Breast epithelium (tissue), 4 donors: Measurements from ENCODE around the gene RHBDD3. TPM values are rescaled to one million over a fixed set of nuclear protein-coding genes. Genes with fewer than 3 reads are reported as not detected.

Experiments used
- DNase-seq, 2 donors: peaks; one replicate each; pipeline ENCODE4 v3.0.0-alpha.2; 2019; ENCODE audit warnings: low spot score in 2 of 2
- H3K27ac ChIP-seq, 2 donors: fragments of 200-600 bp; sonication (generic) in 1 of 2; one replicate each; pipeline ENCODE4 v1.5.1; 2016 to 2019; ENCODE audit warnings: mild to moderate bottlenecking in 1 of 2
- H3K27me3 ChIP-seq, 2 donors: fragments of 200-600 bp; sonication (generic) in 1 of 2; one replicate each; pipeline versions ENCODE4 v1.5.1 to v1.6.0; 2017 to 2019; ENCODE audit warnings: control low read depth in 1 of 2, mild to moderate bottlenecking in 1 of 2
- H3K36me3 ChIP-seq: fragments of 200-600 bp; one replicate; pipeline ENCODE4 v1.5.1; 2019
- H3K4me1 ChIP-seq, 2 donors: fragments of 200-600 bp; sonication (generic); one replicate each; pipeline ENCODE4 v1.5.1; 2016 to 2019; ENCODE audit warnings: control low read depth in 1 of 2
- H3K4me3 ChIP-seq, 3 donors: fragments of 200-600 bp; sonication (generic); 1 replicate in 2 of 3; 2 replicates in 1 of 3; pipeline ENCODE4 v1.5.1; 2016 to 2019; ENCODE audit warnings: mild to moderate bottlenecking in 3 of 3, moderate library complexity in 2 of 3
- H3K9me3 ChIP-seq, 2 donors: fragments of 200-600 bp; sonication (generic) in 1 of 2; one replicate each; pipeline ENCODE4 v1.5.1; 2016 to 2019; ENCODE audit warnings: control low read depth in 1 of 2
- POLR2A ChIP-seq: fragments of 450-650 bp; IDR thresholded peaks from one replicate; pipeline ENCODE4 v1.6.1; 2016; ENCODE audit warnings: antibody characterized with exemption, mild to moderate bottlenecking, moderate library complexity
- POLR2AphosphoS5 ChIP-seq, 3 donors: sonication (generic); formaldehyde crosslinking; IDR thresholded peaks; one replicate each; pipeline ENCODE4 v1.6.1; 2017; ENCODE audit warnings: antibody characterized with exemption in 3 of 3
- intact Hi-C: fragments of 100-400 bp; cut with DNase I; formaldehyde crosslinking; loops from one replicate; pipeline ENCODE4 v1.15.1; 2023; ENCODE audit warnings: low total_unique reads
- total RNA-seq, 3 donors: library from RNA; depleted of rRNA; stranded (reverse); fragments of >200 nt; gene quantifications; one replicate each; pipeline ENCODE4 v1.1.0, GENCODE V29; 2016
- TF ChIP-seq, protein P1 (sequence below), 3 donors: fragments of 450-650 bp; IDR thresholded peaks; one replicate each; pipeline ENCODE4 v1.5.1; 2016 to 2017; ENCODE audit warnings: antibody characterized with exemption in 3 of 3, mild to moderate bottlenecking in 3 of 3, moderate library complexity in 3 of 3

Gene RHBDD3
- total RNA-seq, 3 donors from 2014 or later = 16.2 to 31.8 (median 28.2) TPM

DNA sequence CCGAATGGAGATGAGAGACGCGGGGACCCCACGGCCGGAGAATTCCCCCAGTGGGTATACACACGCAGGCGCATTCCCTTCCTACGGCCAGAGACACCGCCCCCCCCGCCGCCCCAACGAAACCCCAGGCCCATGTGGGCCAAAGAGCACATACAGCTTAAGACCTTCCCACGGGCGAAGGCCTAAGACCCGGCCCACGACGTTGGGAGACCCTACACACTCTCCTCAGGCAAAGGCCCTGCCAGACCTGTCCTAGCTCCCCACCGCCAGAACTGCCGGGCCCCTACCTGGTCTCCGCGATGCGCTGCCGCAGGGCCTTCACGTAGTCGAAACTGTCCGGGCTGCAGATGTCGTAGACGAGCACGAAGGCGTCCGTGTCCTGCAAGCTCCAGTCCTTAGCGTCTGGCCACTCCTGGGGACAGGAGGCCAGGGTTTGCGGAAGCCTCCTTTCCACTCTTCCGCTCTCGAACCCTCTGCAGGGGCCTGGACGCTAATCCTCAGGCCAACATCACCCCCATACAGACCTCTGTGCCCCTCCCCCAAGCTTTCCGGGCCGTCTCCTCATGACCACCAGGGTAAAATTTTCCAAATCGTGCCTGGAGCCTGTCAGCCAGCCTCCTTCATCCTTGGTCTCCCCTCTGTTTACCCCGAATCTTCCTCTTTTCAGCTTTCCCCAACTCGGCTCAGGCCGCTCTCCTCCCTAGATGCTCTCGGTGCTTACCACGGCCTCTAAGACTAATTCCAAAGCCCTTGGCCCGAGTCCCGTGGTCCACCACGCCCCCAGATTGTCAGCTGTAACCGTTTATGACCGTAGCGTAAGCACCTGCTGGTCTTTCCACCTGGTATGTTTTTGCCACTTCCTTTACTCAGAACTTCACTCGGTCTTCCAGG, 46.0 kb upstream of the RHBDD3 start:
- peaks cover 28 to 30% of the 10 kb centered on the region in 2 donors for H3K4me1 ChIP-seq

DNA sequence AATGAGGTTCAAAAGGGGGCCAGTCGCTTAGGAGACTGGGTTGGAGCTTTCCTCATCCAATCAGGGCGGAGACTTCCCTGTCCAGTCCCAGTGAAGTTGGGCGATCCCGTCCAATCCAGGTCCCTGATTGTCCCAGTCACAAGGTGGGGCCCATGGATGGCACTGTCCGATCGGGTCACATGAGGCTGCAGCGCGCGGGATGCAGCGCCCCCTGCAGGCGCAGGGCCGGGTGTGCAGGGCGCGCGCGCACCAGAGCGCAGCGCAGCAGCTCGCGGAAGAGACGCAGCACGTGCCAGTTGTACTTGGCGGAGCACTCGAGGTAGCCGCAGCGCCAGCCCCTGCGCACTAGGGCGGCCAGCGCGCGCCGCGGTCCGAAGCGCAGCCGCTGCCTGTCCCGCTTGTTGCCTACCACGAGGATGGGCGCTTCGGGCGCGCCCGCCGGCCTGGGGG, 45.4 kb upstream of the RHBDD3 start:
- TF ChIP-seq POLR2A = no peak
- no peak for TF ChIP-seq POLR2AphosphoS5 (IDR thresholded peaks at IDR 0.05)
- TF ChIP-seq, protein P1, sequence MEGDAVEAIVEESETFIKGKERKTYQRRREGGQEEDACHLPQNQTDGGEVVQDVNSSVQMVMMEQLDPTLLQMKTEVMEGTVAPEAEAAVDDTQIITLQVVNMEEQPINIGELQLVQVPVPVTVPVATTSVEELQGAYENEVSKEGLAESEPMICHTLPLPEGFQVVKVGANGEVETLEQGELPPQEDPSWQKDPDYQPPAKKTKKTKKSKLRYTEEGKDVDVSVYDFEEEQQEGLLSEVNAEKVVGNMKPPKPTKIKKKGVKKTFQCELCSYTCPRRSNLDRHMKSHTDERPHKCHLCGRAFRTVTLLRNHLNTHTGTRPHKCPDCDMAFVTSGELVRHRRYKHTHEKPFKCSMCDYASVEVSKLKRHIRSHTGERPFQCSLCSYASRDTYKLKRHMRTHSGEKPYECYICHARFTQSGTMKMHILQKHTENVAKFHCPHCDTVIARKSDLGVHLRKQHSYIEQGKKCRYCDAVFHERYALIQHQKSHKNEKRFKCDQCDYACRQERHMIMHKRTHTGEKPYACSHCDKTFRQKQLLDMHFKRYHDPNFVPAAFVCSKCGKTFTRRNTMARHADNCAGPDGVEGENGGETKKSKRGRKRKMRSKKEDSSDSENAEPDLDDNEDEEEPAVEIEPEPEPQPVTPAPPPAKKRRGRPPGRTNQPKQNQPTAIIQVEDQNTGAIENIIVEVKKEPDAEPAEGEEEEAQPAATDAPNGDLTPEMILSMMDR (IDR thresholded peaks at IDR 0.05) = peak; percentile 13 to 41 (median 19)
- Histone ChIP-seq H3K27ac (peak overlapping the region in 1 of 2 donors; percentile 89), H3K4me3 (peak overlapping the region in 1 of 3 donors; percentile 66), H3K9me3 (no peaks in the 10 kb centered on the region), H3K27me3 (peaks cover 2 to 18% of the 10 kb centered on the region in 2 donors), H3K4me1 (peaks cover 32 to 33% of the 10 kb centered on the region in 2 donors), H3K36me3 (no peaks in the 10 kb centered on the region)
- intact Hi-C loops = loop anchor here (10.0 kb wide), 1 partner anchor 452 kb away; the partner anchor contains the start of genes UQCR10 and ZMAT5
- DNase-seq = no peak

More for the DNA sequence above, 46.0 kb upstream of the RHBDD3 start:
- peak in 1 of 2 donors; percentile 48 for DNase-seq
- H3K9me3 ChIP-seq = no peaks in the 10 kb centered on the region
- peaks cover 2 to 18% of the 10 kb centered on the region in 2 donors for H3K27me3 ChIP-seq
- H3K4me3 ChIP-seq = peak overlapping the region in 2 of 3 donors; percentile 50 to 66
- intact Hi-C loops = loop anchor here (10.0 kb wide), 1 partner anchor 451 kb away; the partner anchor contains the start of genes UQCR10 and ZMAT5
- no peaks in the 10 kb centered on the region for H3K36me3 ChIP-seq
- peak overlapping the region in 1 of 2 donors; percentile 89 for H3K27ac ChIP-seq
- TF ChIP-seq POLR2AphosphoS5 (IDR thresholded peaks at IDR 0.05) (no peak), POLR2A (no peak)
- TF ChIP-seq, protein P1 (IDR thresholded peaks at IDR 0.05) = no peak

DNA sequence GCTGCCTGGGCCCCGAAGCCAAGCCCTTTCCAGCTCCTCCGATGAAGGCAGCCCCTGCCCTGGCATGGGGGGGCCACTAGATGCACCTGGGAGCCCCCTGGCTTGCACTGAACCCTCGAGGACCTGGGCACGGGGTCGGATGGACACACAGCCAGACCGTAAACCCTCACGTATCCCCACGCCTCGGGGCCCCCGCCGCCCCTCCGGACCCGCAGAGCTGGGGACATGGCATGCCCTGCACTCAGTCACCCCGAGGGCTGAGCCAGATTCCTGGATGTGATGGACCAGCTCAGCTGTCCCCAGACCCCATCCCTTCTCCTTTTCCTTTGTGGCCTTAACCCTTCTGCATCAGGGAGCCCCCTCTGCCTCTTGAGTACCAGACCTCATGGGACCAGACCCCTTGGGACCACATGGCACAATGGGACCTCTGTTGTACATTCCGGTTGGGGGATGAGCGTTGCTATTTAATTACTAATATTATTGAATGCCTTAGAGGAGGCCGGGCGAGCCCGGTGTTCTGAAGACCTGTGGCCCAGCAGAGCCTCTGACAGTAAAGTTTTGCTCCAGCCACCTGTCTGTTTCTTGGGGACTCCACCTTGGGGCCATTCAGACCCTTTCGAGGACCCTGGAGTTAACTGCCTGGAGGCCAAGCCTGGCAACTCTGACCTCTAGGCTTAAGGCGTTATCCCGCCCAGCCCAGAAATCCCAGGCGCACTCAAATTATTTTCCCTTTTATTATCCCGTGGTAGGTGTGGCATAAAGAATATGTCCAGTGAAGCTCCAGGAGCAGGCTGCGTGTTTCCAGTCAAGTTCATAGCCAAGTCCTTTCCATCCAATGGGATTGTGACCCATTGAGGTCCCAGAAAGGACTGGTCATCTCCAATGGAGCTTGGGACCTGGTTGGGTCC, 44.7 kb upstream of the RHBDD3 start:
- Histone ChIP-seq H3K9me3 (no peaks in the 10 kb centered on the region), H3K4me3 (no peak overlapping the region), H3K36me3 (no peaks in the 10 kb centered on the region), H3K4me1 (peaks cover 33 to 37% of the 10 kb centered on the region in 2 donors), H3K27me3 (peaks cover 2 to 18% of the 10 kb centered on the region in 2 donors), H3K27ac (peak overlapping the region; percentile 89 to 93)
- TF ChIP-seq, protein P1 (IDR thresholded peaks at IDR 0.05) = no peak
- TF ChIP-seq POLR2A (no peak), POLR2AphosphoS5 (IDR thresholded peaks at IDR 0.05) (no peak)
- DNase-seq = peak in 1 of 2 donors; percentile 47
- intact Hi-C loops = loop anchor here (10.0 kb wide), 1 partner anchor 452 kb away; the partner anchor contains the start of genes UQCR10 and ZMAT5

DNA sequence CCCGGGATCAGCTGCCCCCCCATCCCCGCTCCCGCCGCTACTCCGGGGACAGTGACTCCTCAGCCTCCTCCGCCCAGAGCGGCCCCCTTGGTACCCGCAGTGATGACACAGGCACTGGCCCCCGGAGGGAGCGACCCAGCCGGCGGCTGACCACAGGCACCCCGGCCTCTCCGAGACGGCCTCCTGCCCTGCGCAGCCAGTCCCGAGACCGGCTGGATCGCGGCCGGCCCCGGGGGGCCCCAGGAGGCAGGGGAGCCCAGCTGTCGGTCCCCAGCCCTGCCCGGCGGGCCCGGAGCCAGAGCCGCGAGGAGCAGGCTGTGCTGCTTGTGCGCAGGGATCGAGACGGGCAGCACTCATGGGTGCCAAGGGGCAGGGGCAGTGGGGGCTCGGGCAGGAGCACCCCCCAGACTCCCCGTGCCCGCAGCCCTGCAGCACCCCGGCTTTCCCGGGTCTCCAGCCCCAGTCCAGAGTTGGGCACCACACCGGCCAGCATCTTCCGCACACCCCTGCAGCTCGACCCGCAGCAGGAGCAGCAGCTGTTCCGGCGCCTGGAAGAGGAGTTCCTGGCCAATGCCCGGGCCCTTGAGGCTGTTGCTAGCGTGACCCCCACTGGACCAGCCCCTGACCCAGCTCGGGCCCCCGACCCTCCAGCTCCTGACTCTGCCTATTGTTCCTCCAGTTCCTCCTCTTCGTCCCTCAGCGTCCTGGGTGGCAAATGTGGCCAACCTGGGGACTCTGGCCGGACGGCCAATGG, 43.9 kb upstream of the RHBDD3 start:
- intact Hi-C loops = loop anchor here (10.0 kb wide), 1 partner anchor 453 kb away; the partner anchor contains the start of genes UQCR10 and ZMAT5

More for the DNA sequence above, 43.9 kb upstream of the RHBDD3 start:
- Histone ChIP-seq H3K27me3 (peaks cover 2 to 18% of the 10 kb centered on the region in 2 donors), H3K9me3 (no peaks in the 10 kb centered on the region), H3K27ac (peak overlapping the region; percentile 89 to 93), H3K4me3 (peak overlapping the region; percentile 32 to 60 (median 35)), H3K4me1 (peaks cover 33 to 37% of the 10 kb centered on the region in 2 donors), H3K36me3 (no peaks in the 10 kb centered on the region)
- DNase-seq = peak in 1 of 2 donors; percentile 51
- TF ChIP-seq POLR2A (no peak), POLR2AphosphoS5 (IDR thresholded peaks at IDR 0.05) (no peak)
- TF ChIP-seq, protein P1 (IDR thresholded peaks at IDR 0.05) = no peak
